Embryonic facial prominence (tissue), 1 donor: ENCODE data around the gene PRKD1.
"Not testable (repeated sequence)": the region's sequence is repeated elsewhere in the genome, so short reads cannot be mapped to it uniquely, and the experiment has no call there.

ENCODE experiments used
- DNase-seq: peaks from one replicate; pipeline ENCODE4 v3.0.0-alpha.2; 2016; ENCODE audit errors: extremely low spot score

Gene PRKD1

GRCh38 chr14:29741909-29742401, 185.7 kb downstream of the PRKD1 start:
- no peak for DNase-seq

- no peak for DNase-seq
Observed at GRCh38 chr14:29740491-29740890, 187.2 kb downstream of the PRKD1 start.

GRCh38 chr14:29738950-29739349, 188.7 kb downstream of the PRKD1 start:
- no peak for DNase-seq

- no peak for DNase-seq
Observed at GRCh38 chr14:29738056-29738455, 189.6 kb downstream of the PRKD1 start.

GRCh38 chr14:29735459-29735858, 192.2 kb downstream of the PRKD1 start:
- no peak for DNase-seq

GRCh38 chr14:29734732-29735131, 192.9 kb downstream of the PRKD1 start:
- DNase-seq, result no peak

- DNase-seq, result not testable (repeated sequence)
Observed at GRCh38 chr14:29726560-29727331, 200.9 kb downstream of the PRKD1 start.

GRCh38 chr14:29724991-29725390, 202.7 kb downstream of the PRKD1 start:
- no peak for DNase-seq

- no peak for DNase-seq
Observed at GRCh38 chr14:29722831-29723230, 204.8 kb downstream of the PRKD1 start.

GRCh38 chr14:29721586-29721985, 206.1 kb downstream of the PRKD1 start:
- no peak for DNase-seq

- no peak for DNase-seq
Observed at GRCh38 chr14:29717901-29718300, 209.7 kb downstream of the PRKD1 start.

- DNase-seq, result no peak
Observed at GRCh38 chr14:29716150-29716549, 211.5 kb downstream of the PRKD1 start.

- DNase-seq, result no peak
Observed at GRCh38 chr14:29712601-29713000, 215.0 kb downstream of the PRKD1 start.

GRCh38 chr14:29710015-29710414, 217.6 kb downstream of the PRKD1 start:
- DNase-seq, result no peak

- DNase-seq, result no peak
Observed at GRCh38 chr14:29709490-29709889, 218.2 kb downstream of the PRKD1 start.

GRCh38 chr14:29706700-29707099, 220.9 kb downstream of the PRKD1 start:
- DNase-seq, result no peak

GRCh38 chr14:29705801-29706200, 221.8 kb downstream of the PRKD1 start:
- DNase-seq, result no peak

GRCh38 chr14:29689597-29689996, 238.1 kb downstream of the PRKD1 start:
- DNase-seq, result not testable (repeated sequence)

- no peak for DNase-seq
Observed at GRCh38 chr14:29687866-29688265, 239.8 kb downstream of the PRKD1 start.

- DNase-seq, result no peak
Observed at GRCh38 chr14:29687071-29687765, 240.4 kb downstream of the PRKD1 start.

- no peak for DNase-seq
Observed at GRCh38 chr14:29684926-29685325, 242.7 kb downstream of the PRKD1 start.

- no peak for DNase-seq
Observed at GRCh38 chr14:29682789-29683188, 244.9 kb downstream of the PRKD1 start.

GRCh38 chr14:29681316-29681715, 246.3 kb downstream of the PRKD1 start:
- DNase-seq, result no peak
